LNCaP clone FGC (cell line): ENCODE data around the gene CAPZA2.

ENCODE experiments used
- DNase-seq: peaks from one replicate; pipeline ENCODE4 v3.0.0-alpha.2; 2011; ENCODE audit warnings: low read depth
- H3K4me3 ChIP-seq: 2 replicates; pipeline ENCODE4 v1.5.1; 2011; ENCODE audit warnings: mild to moderate bottlenecking, low read depth, low read length, control low read depth
- CTCF ChIP-seq: IDR thresholded peaks from 2 replicates; pipeline ENCODE4 v1.5.1; 2012; ENCODE audit warnings: mild to moderate bottlenecking; ENCODE audit not compliant: control insufficient read depth, insufficient read depth; ENCODE audit errors: extremely low read depth

The CAPZA2 gene

GRCh38 chr7:116859323-116859722, 3.1 kb upstream of the CAPZA2 start:
- peak; percentile 15 for DNase-seq
- TF ChIP-seq CTCF: no peak
- no peak overlapping the region for H3K4me3 ChIP-seq

GRCh38 chr7:116861717-116862116, 670 bp upstream of the CAPZA2 start:
- DNase-seq: no peak
- TF ChIP-seq CTCF: no peak
- H3K4me3 ChIP-seq: peak overlapping the region; percentile 21; the same call in 1 of the 2 replicates

- H3K4me3 ChIP-seq: peak overlapping the region; percentile 89
- TF ChIP-seq CTCF: no peak
- no peak for DNase-seq
Observed at GRCh38 chr7:116862951-116863670, 724 bp downstream of the CAPZA2 start.

- no peak for DNase-seq
- TF ChIP-seq CTCF: no peak
- H3K4me3 ChIP-seq: peak overlapping the region; percentile 89
Observed at GRCh38 chr7:116863936-116864500, 1.6 kb downstream of the CAPZA2 start.

- DNase-seq: no peak
- no peak for TF ChIP-seq CTCF
Observed at GRCh38 chr7:116871061-116871700, 8.8 kb downstream of the CAPZA2 start.

GRCh38 chr7:116872026-116872425, 9.6 kb downstream of the CAPZA2 start:
- DNase-seq: no peak
- no peak overlapping the region for H3K4me3 ChIP-seq
- no peak for TF ChIP-seq CTCF

More at GRCh38 chr7:116871061-116871700, 8.8 kb downstream of the CAPZA2 start:
- H3K4me3 ChIP-seq: no peak overlapping the region
